PC-9 (cell line): ENCODE measurements around the gene SNCAIP. TPM values are rescaled to one million over a fixed set of nuclear protein-coding genes. Genes with fewer than 3 reads are reported as not detected.

Experiments
- BruUV-seq: library from RNA; stranded (reverse); fragments of 400-500 nt; replicated peaks from 2 replicates; lab custom pipeline; 2021; lab: Mats Ljungman, UMichigan
- CTCF ChIA-PET: fragments of 300-600 bp; sonication (Branson Sonifier 250); formaldehyde crosslinking; loops from one replicate; lab custom pipeline; 2022; ENCODE audit warnings: antibody characterized with exemption; lab: Charles Lee
- POLR2A ChIA-PET: fragments of 300-600 bp; sonication (Branson Sonifier 250); formaldehyde crosslinking; loops from one replicate; lab custom pipeline; 2022; ENCODE audit warnings: antibody characterized with exemption; ENCODE audit not compliant: unreplicated experiment; lab: Charles Lee
- DNase-seq, 2 experiments: peaks; one replicate each; pipeline versions ENCODE4 v3.0.0 to v3.0.0-alpha.2; 2015 to 2022; ENCODE audit warnings: mixed read lengths in 1 of 2
- H2AFZ ChIP-seq: fragments of 200-600 bp; sonication (generic); 2 replicates; pipeline ENCODE4 v1.8.1; 2017; ENCODE audit warnings: antibody characterized with exemption
- H3F3A ChIP-seq: fragments of 200-600 bp; sonication (generic); 2 replicates; pipeline ENCODE4 v1.8.1; 2017; ENCODE audit warnings: antibody characterized with exemption, mild to moderate bottlenecking, low read depth; ENCODE audit not compliant: insufficient read depth
- H3K27ac ChIP-seq: fragments of 200-600 bp; sonication (generic); 2 replicates; pipeline ENCODE4 v1.6.1; 2016; ENCODE audit warnings: mixed run types
- H3K27me3 ChIP-seq: fragments of 200-600 bp; sonication (generic); 2 replicates; pipeline ENCODE4 v1.6.1; 2016; ENCODE audit warnings: low read depth, mixed run types; ENCODE audit not compliant: insufficient read depth
- H3K36me3 ChIP-seq: fragments of 200-600 bp; sonication (generic); 2 replicates; pipeline ENCODE4 v1.6.1; 2016; ENCODE audit warnings: low read depth, mixed run types
- H3K4me1 ChIP-seq: fragments of 200-600 bp; sonication (generic); replicated peaks from 2 replicates; pipeline ENCODE4 v1.6.1; 2016; ENCODE audit warnings: mixed run types; ENCODE audit not compliant: insufficient read depth
- H3K4me2 ChIP-seq: fragments of 200-600 bp; sonication (generic); 2 replicates; pipeline ENCODE4 v1.6.1; 2017; ENCODE audit warnings: mixed run types
- H3K4me3 ChIP-seq: fragments of 200-600 bp; sonication (generic); 2 replicates; pipeline ENCODE4 v1.6.1; 2016; ENCODE audit warnings: mixed run types
- H3K79me2 ChIP-seq: fragments of 200-600 bp; sonication (generic); 2 replicates; pipeline ENCODE4 v1.6.1; 2017; ENCODE audit warnings: low read depth, mixed run types
- H3K9me2 ChIP-seq: fragments of 200-600 bp; sonication (generic); 2 replicates; pipeline ENCODE4 v1.8.1; 2017; ENCODE audit warnings: mild to moderate bottlenecking; ENCODE audit not compliant: insufficient read depth
- H3K9me3 ChIP-seq: fragments of 200-600 bp; sonication (generic); 2 replicates; pipeline ENCODE4 v1.8.1; 2016; ENCODE audit warnings: low read depth; ENCODE audit not compliant: insufficient read depth
- H4K20me1 ChIP-seq: fragments of 200-600 bp; sonication (generic); 2 replicates; pipeline ENCODE4 v1.8.1; 2017; ENCODE audit not compliant: insufficient read depth
- CTCF ChIP-seq: fragments of 200-600 bp; sonication (generic); conservative IDR thresholded peaks from 2 replicates; pipeline ENCODE4 v1.6.1; 2017; ENCODE audit warnings: mixed run types, antibody characterized with exemption, mild to moderate bottlenecking, moderate library complexity
- EZH2 ChIP-seq: fragments of 200-600 bp; sonication (generic); IDR thresholded peaks from 2 replicates; pipeline ENCODE4 v1.8.0; 2017; ENCODE audit warnings: antibody characterized with exemption, low read depth
- intact Hi-C: fragments of 100-400 bp; cut with micrococcal nuclease; formaldehyde crosslinking; loops from one replicate; pipeline ENCODE4 v1.10.0; 2022; ENCODE audit not compliant: unreplicated experiment
- total RNA-seq: library from RNA; stranded (reverse); gene quantifications from 2 replicates; pipeline ENCODE4 v1.2.3, GENCODE V29; 2021

SNCAIP gene
- total RNA-seq, 1 experiment from 2014 or later: not detected

GRCh38 chr5:122470365-122470764 lies 158.3 kb downstream of the SNCAIP start:
- H2AFZ ChIP-seq: no peak overlapping the region
- DNase-seq: no peak
- no peaks in the 10 kb centered on the region for H4K20me1 ChIP-seq
- H3K9me3 ChIP-seq: no peaks in the 10 kb centered on the region
- no peaks in the 10 kb centered on the region for H3K27me3 ChIP-seq
- H3K36me3 ChIP-seq: no peaks in the 10 kb centered on the region
- no peaks in the 10 kb centered on the region for H3K79me2 ChIP-seq
- no TSS peak for BruUV-seq
- no peak overlapping the region for H3K4me2 ChIP-seq
- ChIA-PET POLR2A (no interaction called here), CTCF (no interaction called here)
- no peaks in the 10 kb centered on the region for H3F3A ChIP-seq
- H3K9me2 ChIP-seq: no peaks in the 10 kb centered on the region
- TF ChIP-seq CTCF: no peak
- no peak for TF ChIP-seq EZH2
- no peak overlapping the region for H3K27ac ChIP-seq
- intact Hi-C loops: no loop called here
- H3K4me3 ChIP-seq: no peak overlapping the region
- H3K4me1 ChIP-seq: 0 out of 2 replicates have a peak, but pooled peaks cover 5% of the 10 kb centered on the region

GRCh38 chr5:122471031-122471751 lies 159.2 kb downstream of the SNCAIP start:
- no peak overlapping the region for H3K4me2 ChIP-seq
- 0 out of 2 replicates have a peak, but pooled peaks cover 5% of the 10 kb centered on the region for H3K4me1 ChIP-seq
- no peaks in the 10 kb centered on the region for H3K36me3 ChIP-seq
- POLR2A ChIA-PET: no interaction called here
- H3K27me3 ChIP-seq: no peaks in the 10 kb centered on the region
- H3K27ac ChIP-seq: no peak overlapping the region
- H4K20me1 ChIP-seq: no peaks in the 10 kb centered on the region
- H3K79me2 ChIP-seq: no peaks in the 10 kb centered on the region
- H3K9me2 ChIP-seq: no peaks in the 10 kb centered on the region
- intact Hi-C loops: no loop called here
- no TSS peak for BruUV-seq
- H3F3A ChIP-seq: no peaks in the 10 kb centered on the region
- DNase-seq: no peak
- no peak overlapping the region for H3K4me3 ChIP-seq
- H2AFZ ChIP-seq: no peak overlapping the region
- no peak for TF ChIP-seq EZH2
- TF ChIP-seq CTCF: no peak
- CTCF ChIA-PET: no interaction called here
- no peaks in the 10 kb centered on the region for H3K9me3 ChIP-seq

GRCh38 chr5:122471752-122472061 lies 159.7 kb downstream of the SNCAIP start:
- DNase-seq: no peak
- BruUV-seq: no TSS peak
- H3K27me3 ChIP-seq: no peaks in the 10 kb centered on the region
- ChIA-PET POLR2A (no interaction called here), CTCF (no interaction called here)
- H3K9me2 ChIP-seq: no peaks in the 10 kb centered on the region
- intact Hi-C loops: no loop called here
- H3K4me1 ChIP-seq: 0 out of 2 replicates have a peak, but pooled peaks cover 5% of the 10 kb centered on the region
- no peak overlapping the region for H3K4me2 ChIP-seq
- H3K36me3 ChIP-seq: no peaks in the 10 kb centered on the region
- no peaks in the 10 kb centered on the region for H4K20me1 ChIP-seq
- no peaks in the 10 kb centered on the region for H3K9me3 ChIP-seq
- no peaks in the 10 kb centered on the region for H3K79me2 ChIP-seq
- TF ChIP-seq CTCF (no peak), EZH2 (no peak)
- H3F3A ChIP-seq: no peaks in the 10 kb centered on the region
- H3K4me3 ChIP-seq: no peak overlapping the region
- H3K27ac ChIP-seq: no peak overlapping the region
- H2AFZ ChIP-seq: no peak overlapping the region
